SKM-1 treated with dmso at 0.1 percent for 144 hours (cell line): Measurements from ENCODE around the gene CDK19.

ENCODE experiments used
- DNase-seq: peaks from one replicate; lab custom pipeline; 2025; ENCODE audit not compliant: unreplicated experiment; lab: John Stamatoyannopoulos, UW

Gene CDK19

GRCh38 chr6:110662490-110663211 is 152.6 kb downstream of the CDK19 start:
- DNase-seq = no peak

GRCh38 chr6:110661414-110661813 is 153.9 kb downstream of the CDK19 start:
- no peak for DNase-seq

- no peak for DNase-seq
Measured at GRCh38 chr6:110660066-110660655, 155.1 kb downstream of the CDK19 start.

GRCh38 chr6:110658631-110659211 is 156.5 kb downstream of the CDK19 start:
- no peak for DNase-seq

- DNase-seq = no peak
Measured at GRCh38 chr6:110656492-110656891, 158.8 kb downstream of the CDK19 start.

- no peak for DNase-seq
Measured at GRCh38 chr6:110655821-110656220, 159.4 kb downstream of the CDK19 start.

GRCh38 chr6:110654096-110654820 is 161.0 kb downstream of the CDK19 start:
- DNase-seq = no peak

- DNase-seq = no peak
Measured at GRCh38 chr6:110653381-110653780, 161.9 kb downstream of the CDK19 start.

- no peak for DNase-seq
Measured at GRCh38 chr6:110652520-110652919, 162.7 kb downstream of the CDK19 start.

- DNase-seq = no peak
Measured at GRCh38 chr6:110650755-110651154, 164.5 kb downstream of the CDK19 start.

GRCh38 chr6:110649704-110650103 is 165.6 kb downstream of the CDK19 start:
- no peak for DNase-seq

- no peak for DNase-seq
Measured at GRCh38 chr6:110646951-110647910, 168.0 kb downstream of the CDK19 start.

- DNase-seq = no peak
Measured at GRCh38 chr6:110646419-110646698, 168.9 kb downstream of the CDK19 start.

GRCh38 chr6:110645685-110646418 is 169.4 kb downstream of the CDK19 start:
- DNase-seq = no peak

- DNase-seq = no peak
Measured at GRCh38 chr6:110643175-110643574, 172.1 kb downstream of the CDK19 start.

GRCh38 chr6:110642711-110643110 is 172.6 kb downstream of the CDK19 start:
- no peak for DNase-seq

- no peak for DNase-seq
Measured at GRCh38 chr6:110636781-110637180, 178.5 kb downstream of the CDK19 start.

- no peak for DNase-seq
Measured at GRCh38 chr6:110635096-110635495, 180.2 kb downstream of the CDK19 start.

GRCh38 chr6:110633731-110634213 is 181.5 kb downstream of the CDK19 start:
- no peak for DNase-seq

- DNase-seq = no peak
Measured at GRCh38 chr6:110629153-110629552, 186.1 kb downstream of the CDK19 start.
